Uterus (tissue), 2 donors: ENCODE data around the gene TRIM51G.
"Not testable (repeated sequence)": the region's sequence is repeated elsewhere in the genome, so short reads cannot be mapped to it uniquely, and the experiment has no call there.

Experiments used
- POLR2A ChIP-seq, 2 donors: fragments of 450-650 bp; IDR thresholded peaks; one replicate each; pipeline ENCODE4 v1.6.1; 2016; ENCODE audit warnings: antibody characterized with exemption in 2 of 2, mild to moderate bottlenecking in 1 of 2, moderate library complexity in 1 of 2
- TF ChIP-seq, protein P1 (sequence below), 4 experiments: fragments of 200-600 bp in 2 of 4; fragments of 450-650 bp in 2 of 4; sonication (generic) in 2 of 4; IDR thresholded peaks; one replicate each; pipeline ENCODE4 v1.5.1; 2016 to 2019; ENCODE audit warnings: antibody characterized with exemption in 4 of 4, mild to moderate bottlenecking in 2 of 4, moderate library complexity in 1 of 4

DNA sequence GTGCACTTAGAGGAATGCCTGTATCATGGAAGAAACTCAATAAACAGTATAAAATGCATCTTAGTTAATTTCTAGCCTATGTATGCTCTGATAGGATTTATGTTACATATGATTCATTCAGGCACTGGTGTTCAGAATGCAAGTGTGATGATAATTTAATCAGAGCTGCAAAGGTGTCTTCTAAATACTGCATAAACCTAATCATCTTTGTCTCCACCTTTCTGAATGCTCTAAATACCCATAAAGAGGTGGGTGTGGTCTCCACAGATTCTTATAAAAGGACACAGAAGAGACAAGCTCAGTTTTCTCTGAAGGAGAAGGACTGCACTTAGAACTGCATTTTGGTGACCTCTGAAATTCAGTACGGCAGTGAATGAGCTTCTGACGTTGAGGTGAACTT lies 44.8 kb upstream of the TRIM51G start, which contains the start of gene TRIM49B:
- TF ChIP-seq, protein P1, sequence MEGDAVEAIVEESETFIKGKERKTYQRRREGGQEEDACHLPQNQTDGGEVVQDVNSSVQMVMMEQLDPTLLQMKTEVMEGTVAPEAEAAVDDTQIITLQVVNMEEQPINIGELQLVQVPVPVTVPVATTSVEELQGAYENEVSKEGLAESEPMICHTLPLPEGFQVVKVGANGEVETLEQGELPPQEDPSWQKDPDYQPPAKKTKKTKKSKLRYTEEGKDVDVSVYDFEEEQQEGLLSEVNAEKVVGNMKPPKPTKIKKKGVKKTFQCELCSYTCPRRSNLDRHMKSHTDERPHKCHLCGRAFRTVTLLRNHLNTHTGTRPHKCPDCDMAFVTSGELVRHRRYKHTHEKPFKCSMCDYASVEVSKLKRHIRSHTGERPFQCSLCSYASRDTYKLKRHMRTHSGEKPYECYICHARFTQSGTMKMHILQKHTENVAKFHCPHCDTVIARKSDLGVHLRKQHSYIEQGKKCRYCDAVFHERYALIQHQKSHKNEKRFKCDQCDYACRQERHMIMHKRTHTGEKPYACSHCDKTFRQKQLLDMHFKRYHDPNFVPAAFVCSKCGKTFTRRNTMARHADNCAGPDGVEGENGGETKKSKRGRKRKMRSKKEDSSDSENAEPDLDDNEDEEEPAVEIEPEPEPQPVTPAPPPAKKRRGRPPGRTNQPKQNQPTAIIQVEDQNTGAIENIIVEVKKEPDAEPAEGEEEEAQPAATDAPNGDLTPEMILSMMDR (IDR thresholded peaks at IDR 0.05) = not testable (repeated sequence)
- not testable (repeated sequence) for TF ChIP-seq POLR2A (IDR thresholded peaks at IDR 0.05)
